HCEC 1CT (cell line): ENCODE results near the gene CXXC1.
"Not testable (repeated sequence)": the region's sequence is repeated elsewhere in the genome, so short reads cannot be mapped to it uniquely, and the experiment has no call there.

ENCODE experiments used
- DNase-seq: peaks from one replicate; pipeline ENCODE4 v3.0.0-alpha.2; 2017

CXXC1 gene

GRCh38 chr18:50297621-50298442 lies 10.3 kb upstream of the CXXC1 start:
- peak; percentile 49 for DNase-seq

DNA sequence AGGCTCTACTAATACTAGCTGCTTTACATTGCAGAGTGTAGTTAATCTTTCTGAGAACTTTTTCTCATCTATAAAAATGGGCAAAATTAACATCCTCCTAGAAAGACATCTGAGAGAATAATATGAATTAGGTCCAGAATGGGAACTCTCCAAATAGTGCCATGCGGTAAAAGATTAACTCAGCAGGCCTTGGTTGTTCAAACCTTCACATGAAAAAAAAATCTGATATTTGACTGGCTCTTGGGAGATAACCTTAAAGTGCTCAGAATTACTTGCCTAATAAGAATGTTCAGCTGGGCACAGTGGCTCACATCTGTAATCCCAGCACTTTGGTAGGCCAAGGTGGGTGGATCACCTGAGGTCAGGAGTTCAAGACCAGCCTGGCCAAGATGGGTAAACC lies 5.5 kb upstream of the CXXC1 start:
- no peak for DNase-seq

DNA sequence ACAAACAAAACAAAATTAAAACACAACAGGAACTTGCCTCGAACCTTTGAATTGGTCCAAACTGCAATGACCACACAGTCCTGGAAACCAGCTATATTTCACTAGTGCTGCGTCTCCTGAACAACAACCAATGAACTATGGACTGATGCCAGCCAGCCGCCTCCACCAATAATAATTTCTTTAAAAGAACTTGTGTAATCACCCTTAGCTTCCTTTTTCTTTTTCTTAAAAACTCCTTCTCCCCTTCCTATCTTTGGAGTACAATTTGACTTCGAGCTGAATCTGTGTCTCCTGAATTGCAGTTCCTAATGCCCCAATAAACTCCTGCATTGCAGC lies 1.6 kb upstream of the CXXC1 start:
- no peak for DNase-seq

DNA sequence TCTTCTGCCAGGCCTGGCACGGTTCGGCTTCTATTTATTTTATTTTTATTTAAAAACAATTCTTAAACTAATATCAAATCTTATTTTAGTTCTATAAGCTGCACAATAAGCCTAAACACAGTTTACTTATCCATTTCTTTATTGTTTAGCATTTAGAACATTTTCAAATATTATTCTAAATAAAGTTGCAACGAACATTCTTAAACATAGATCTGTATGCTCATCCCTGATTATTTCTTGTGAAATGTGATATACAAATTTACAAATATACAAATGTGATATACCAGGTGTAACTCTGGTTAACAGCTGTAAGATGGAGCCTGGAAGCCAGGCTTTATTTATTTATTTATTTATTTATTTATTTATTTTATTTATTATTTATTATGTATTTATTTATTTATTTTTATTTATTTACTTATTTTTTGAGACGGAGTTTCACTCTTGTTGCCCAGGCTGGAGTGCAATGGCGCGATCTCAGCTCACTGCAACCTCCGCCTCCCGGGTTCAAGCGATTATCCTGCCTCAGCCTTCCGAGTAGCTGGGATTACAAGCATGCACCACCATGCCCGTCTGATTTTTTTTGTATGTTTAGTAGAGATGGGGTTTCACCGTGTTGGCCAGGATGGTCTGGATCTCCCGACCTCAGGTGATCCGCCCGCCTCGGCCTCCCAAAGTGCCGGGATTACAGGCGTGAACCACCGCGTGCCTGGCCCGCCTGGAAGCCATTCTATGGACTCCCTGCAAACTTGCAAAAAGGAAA lies 1.0 kb upstream of the CXXC1 start:
- DNase-seq, result not testable (repeated sequence)

DNA sequence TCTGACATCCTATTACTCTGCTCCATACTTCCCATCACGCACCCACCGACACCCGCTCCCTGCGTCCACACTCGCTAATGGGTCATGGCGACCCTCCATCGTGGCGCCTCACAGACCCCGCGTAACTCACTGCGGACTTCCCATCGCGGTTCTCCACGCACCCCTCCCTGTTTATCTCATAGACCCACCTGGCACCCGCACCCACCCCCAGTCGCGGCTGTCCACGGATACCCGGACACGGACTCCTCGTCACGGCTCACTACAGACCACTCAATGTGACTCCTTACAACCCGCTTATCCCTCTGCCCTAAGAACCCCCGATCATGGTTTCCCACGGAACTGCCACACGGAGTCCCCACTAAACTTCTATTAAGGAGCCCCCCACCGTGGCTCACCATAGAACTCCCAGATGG lies 458 bp downstream of the CXXC1 start:
- DNase-seq, result no peak

- DNase-seq, result peak; percentile 53
Measured at GRCh38 chr18:50286391-50287027, 983 bp downstream of the CXXC1 start.

GRCh38 chr18:50285631-50286321 lies 1.7 kb downstream of the CXXC1 start:
- no peak for DNase-seq

DNA sequence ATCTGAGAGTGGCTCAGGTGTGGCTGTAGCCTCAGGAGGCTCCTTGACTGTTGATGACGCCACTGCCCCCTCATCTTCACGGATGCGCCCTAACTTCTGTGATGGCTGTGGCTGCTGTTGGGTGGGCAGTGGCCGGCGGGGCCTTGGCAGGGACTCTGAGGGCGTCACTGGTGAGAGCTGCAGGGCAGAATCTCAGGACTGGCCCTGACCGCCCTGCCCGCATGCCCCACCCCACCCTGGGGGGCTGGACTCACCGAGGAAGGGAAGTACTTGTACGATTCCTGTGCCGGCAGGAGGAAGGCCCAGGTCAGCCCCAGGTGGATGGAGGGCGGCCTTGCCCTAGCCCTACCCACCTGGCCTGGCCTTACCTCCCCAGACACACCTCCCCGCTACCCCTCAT lies 2.4 kb downstream of the CXXC1 start:
- no peak for DNase-seq

- no peak for DNase-seq
Measured at GRCh38 chr18:50284255-50284885, 3.1 kb downstream of the CXXC1 start.

- no peak for DNase-seq
Measured at GRCh38 chr18:50283469-50284209, 3.9 kb downstream of the CXXC1 start.

DNA sequence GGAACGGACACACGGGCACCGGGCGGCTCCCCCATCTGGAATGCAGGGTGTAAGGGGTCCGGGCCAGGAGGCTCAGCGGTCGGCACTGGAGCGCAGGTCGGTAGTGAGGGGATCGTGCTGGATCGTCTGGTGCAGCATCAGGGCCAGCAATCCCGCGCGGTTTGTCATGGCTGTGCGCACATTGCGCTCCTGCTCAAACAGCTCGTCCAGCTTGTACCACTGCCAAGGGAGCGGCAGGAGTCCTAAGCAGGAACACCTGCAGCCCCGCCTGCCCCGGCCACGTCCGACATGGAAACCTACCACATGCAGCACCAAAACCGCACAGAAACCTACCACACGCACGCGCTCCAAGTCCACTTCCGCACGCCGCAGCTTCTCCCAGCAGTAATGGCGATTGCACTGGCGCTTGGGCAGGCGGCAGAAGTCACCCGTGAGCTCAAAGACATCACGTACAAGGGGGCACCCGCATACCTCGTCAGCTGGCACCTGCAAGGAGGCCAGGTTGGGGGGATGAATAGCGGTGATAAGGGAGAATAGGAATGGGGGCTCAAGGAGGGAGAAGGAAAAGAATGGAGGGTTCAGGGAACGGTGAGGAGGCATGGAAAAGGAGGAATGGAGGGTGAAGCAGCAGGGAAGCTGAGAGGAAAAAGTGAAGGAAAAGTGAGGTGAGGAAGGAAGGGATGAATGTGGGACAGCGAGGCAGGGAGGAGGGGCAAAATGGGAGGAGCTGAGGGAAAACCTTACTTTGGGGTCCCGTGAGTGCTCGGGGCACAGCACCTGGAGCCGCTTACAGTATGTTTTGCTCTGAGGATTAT lies 4.8 kb downstream of the CXXC1 start:
- no peak for DNase-seq

- DNase-seq, result no peak
Measured at GRCh38 chr18:50281972-50282520, 5.4 kb downstream of the CXXC1 start.

DNA sequence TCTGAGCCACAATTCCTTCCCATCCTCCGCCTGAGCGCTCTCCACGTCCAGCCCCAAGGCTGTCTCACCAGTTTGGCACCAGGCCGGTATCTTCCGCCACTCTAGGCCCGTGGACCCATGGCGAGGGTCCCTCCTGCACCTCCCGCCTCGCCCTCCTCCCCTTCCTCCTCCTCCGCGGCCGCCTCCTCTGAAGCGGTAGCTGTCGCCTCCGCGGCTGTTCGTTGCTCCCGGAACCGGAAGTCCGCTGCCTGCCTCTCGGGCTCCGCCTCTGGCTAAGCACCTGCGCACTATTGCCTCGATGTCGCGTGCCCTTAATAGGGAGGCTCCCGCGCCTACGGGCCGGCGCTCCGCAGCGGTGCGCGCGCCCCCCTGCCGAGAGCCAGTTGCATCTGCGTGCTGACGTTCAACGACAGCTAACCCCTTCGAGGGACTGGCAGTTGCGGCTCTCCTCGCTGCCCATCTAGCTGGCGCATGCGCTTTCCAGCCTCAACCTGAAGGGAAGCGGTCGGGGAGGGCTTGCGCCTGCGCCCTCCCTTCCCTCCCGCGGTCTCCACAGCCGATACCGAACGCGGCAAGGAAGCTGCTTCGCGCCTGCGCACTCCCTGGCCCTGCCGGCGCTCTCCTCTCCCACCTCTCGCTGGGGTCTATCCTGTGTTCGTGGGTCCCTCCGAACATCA lies 6.1 kb downstream of the CXXC1 start, which contains the start of gene MBD1:
TSS of gene MBD1 (minus strand) at position 229 of the 677 bp plus-strand sequence. CDS start 1,531 bp downstream, outside the sequence.
- DNase-seq, result peak; percentile 97

DNA sequence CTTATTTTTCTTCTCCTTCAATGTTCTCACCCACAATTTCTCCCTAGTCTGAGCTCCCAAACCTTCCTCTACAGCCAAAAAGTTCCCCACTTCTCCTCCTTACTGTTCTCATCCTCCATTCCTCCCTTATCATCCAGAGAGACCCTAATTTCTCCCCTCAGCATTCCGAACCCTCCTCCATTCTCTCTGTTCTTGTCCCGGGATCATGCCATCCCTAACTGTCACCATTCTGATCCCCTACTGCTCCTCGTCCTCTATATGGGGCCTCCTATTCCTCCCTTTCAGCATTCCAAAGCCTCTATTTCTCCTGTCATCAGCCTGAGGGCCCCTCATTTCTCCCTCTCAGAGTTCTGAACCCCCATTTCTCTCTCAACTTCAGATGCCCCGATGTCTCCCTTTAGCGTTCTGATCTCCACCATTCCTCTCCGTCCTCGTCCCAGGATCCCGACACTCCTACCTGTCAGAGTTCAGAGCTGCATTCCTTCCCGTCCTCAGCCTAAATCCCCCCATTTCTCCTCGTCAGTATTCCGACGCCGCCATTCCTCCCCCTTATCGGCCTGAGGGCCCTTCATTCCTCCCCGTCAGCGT lies 6.7 kb downstream of the CXXC1 start:
- DNase-seq, result no peak

GRCh38 chr18:50279752-50280151 lies 7.7 kb downstream of the CXXC1 start:
- no peak for DNase-seq

DNA sequence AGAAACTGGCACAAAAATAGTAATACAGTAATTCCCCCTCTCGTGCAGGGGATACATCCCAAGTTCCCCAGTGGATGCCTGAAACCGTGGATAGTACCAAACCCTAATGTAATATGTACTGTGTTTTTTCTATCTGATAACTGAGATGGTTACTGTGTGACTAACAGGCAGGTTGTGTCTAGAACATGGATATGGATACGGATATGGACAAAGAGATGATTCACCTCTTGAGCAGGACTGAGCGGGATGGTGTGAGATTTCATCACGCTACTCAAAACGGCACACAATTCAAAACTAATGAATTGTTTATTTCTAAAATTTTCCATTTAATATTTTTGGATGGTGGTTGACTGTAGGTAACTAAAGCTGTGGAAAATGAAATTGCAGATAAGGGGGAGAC lies 9.6 kb downstream of the CXXC1 start:
- peak; percentile 78 for DNase-seq

- DNase-seq, result no peak
Measured at GRCh38 chr18:50276452-50276851, 11.0 kb downstream of the CXXC1 start.

GRCh38 chr18:50275503-50276036 lies 11.9 kb downstream of the CXXC1 start:
- no peak for DNase-seq

DNA sequence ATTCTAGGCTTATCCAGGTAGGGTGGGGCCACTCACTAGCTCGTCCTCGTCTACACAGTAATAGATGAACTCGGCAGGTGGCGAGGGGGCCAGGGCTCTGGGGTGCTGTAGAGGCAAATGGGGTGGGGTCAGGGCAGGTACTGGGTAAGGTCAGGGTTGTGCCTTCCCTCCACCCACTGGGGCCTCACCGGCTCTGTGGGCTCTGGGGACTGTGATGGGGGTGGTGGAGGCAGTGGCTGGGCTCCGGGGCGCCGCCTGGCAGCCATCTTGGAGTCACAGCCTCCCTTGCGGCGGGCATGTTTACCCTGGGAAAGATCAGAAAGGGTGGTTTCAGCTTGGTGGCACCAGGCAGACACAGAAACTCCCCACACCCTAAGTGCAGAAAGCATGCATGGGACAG lies 12.6 kb downstream of the CXXC1 start:
- no peak for DNase-seq
